Fibroblast of peridontal ligament (primary cell): ENCODE results near the gene ZNF343.

ENCODE experiments used
- DNase-seq: peaks from one replicate; pipeline ENCODE4 v3.0.0-alpha.2; 2010; ENCODE audit errors: extremely low read depth

Gene ZNF343

GRCh38 chr20:2473516-2473915 lies 35.2 kb downstream of the ZNF343 start:
- DNase-seq = peak; percentile 62

DNA sequence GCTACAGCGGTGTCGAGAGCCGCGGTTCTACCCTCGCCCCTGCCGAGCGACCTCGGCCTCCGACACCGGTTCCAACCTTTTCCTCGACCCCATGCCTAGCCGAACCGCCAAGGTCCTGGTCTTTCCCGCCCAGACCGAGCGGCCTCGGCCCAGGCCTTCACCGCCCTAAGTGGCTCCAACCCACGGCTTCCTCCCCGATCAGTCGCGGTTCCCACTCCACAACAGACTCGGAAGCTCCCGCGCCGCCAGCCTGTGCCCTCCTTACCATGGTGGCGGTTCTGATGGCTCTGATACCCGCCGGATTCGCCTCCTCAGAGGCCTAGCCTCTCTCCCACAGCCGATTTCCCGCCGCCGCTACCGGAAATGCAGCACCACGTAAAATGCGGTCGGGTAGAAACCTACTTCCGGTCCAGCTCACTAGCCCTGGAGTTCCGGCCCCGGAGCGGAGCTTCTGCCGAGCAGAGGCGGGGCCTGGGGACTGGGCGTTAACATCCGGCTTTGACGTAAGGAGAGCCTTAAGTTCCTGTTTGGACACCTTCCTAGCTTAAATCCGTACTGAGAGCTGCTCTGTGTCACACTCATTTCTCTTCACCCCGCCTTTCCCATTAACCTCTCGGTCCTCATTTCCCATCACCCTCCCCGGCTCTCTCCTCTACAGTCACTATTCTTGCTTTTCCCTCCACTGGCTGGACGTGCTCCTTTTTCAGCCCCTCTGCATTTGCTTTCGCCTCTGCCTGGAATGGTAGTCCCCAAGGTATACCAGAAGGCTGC lies 38.1 kb downstream of the ZNF343 start, which contains the start of gene SNRPB:
SNRPB (minus strand) TSS at position 367 of the 771 bp plus-strand sequence; CDS start at position 268, 99 bp downstream.
- peak; percentile 99 for DNase-seq

DNA sequence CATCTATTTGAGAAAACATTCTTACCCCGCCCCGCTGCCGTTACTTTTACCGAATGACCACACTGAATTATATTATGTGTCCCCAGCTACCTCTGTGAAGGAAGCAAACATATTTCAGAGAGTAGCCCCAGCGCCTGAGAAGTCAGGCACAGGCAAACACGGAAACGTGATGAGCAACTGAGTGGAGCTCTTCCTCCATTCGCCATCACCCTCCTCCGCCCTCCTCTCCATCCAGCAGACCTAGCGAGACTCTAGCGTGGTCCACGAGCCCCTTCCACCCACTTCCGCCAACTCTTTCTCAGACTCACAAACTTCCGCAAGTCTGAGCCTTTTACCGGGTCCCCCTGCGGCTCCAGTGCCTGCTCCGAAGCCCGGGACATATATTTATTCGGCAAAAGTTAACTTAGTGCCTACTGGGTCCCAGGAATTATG lies 38.7 kb downstream of the ZNF343 start:
- DNase-seq = peak; percentile 47

- DNase-seq = peak; percentile 30
These were observed 39.9 kb downstream of the ZNF343 start for GRCh38 chr20:2468581-2469407.

DNA sequence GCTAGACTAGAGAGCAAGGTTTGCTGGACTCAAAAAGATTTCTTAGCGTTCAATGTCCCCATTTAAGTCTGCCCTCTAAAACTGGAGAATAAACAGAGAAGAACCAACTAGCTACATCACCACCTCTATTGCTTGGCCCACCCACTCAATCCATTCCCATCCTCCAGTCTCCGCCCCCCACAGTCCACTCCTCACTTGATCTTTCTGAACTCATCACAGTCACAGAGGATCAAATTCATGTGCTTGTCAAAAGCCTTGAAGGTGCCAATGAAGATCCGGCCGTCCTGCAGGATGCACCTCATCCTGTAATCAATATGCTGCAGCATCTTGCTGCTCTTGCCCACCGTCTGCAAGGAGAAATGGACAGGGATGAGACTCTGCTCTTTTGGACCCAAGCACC lies 41.3 kb downstream of the ZNF343 start:
- no peak for DNase-seq

DNA sequence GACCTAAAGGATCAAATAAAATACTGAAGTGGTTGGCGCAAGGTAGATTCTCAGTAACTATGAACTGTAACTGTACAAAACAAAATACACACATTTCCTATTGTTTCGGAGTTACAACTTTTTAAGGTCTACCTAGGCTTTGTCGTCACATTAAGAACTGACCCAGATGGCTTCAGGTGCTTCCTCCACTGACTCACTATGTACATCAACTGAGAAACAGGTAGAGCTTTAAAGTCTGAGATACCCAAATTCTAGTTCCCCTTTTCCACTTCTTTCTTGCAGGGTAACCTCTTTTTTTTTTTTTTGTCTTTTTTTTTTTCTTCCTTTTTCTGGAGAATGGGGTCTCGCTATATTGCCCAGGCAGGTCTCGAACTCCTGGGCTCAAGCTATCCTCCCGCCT lies 43.6 kb downstream of the ZNF343 start:
- no peak for DNase-seq

- DNase-seq = no peak
These were observed 44.9 kb downstream of the ZNF343 start for GRCh38 chr20:2463616-2464365.

GRCh38 chr20:2462484-2462883 lies 46.2 kb downstream of the ZNF343 start:
- no peak for DNase-seq

GRCh38 chr20:2460752-2461424 lies 47.8 kb downstream of the ZNF343 start:
- DNase-seq = no peak

GRCh38 chr20:2459981-2460751 lies 48.5 kb downstream of the ZNF343 start:
- DNase-seq = no peak

DNA sequence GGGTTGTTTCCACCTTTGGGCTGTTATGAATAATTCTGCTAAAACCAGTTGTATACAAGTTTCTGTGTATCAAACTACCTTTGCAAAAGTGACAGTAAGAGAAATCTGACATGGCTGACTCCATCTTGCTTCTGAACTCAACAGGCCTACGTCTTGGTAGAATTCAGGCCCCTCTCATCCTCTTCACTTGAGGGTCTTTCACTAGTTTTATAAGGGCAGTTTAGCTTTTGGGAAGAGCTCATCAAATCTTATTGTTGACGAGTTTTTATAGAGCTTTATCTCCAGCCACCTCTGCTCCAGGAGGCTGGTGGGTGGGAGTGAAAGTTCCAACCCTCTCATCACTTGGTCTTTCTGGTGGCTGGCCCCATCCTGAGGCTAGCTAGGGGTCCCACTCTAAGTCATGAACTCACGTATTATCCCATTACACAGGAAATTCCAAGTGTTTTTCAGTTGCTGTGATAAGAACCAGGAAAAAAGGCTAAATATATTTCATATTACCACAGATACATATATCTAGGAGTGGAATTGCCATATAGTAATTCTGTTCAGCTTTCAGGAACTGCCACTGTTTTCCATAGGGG lies 49.7 kb downstream of the ZNF343 start:
- no peak for DNase-seq

- DNase-seq = no peak
These were observed 52.8 kb downstream of the ZNF343 start for GRCh38 chr20:2455771-2456497.

DNA sequence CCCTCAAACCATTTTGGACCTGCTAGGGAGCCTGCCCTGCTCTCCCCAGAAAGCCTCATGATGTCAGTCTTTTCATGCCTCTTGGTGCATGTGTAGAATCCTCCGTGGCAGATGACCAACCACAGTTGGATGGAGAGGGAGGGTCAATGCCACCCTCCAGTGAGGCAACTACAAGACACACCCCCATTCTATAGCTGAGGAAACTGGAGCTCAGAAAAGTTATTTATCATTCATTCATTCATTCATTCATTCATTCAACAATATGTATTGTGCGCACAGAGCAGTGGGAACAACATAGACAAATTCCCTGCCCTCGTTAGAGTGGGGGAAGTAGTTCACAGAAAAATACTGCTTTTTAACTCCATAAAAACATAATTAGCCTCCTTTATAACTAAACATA lies 54.9 kb downstream of the ZNF343 start:
- DNase-seq = no peak

DNA sequence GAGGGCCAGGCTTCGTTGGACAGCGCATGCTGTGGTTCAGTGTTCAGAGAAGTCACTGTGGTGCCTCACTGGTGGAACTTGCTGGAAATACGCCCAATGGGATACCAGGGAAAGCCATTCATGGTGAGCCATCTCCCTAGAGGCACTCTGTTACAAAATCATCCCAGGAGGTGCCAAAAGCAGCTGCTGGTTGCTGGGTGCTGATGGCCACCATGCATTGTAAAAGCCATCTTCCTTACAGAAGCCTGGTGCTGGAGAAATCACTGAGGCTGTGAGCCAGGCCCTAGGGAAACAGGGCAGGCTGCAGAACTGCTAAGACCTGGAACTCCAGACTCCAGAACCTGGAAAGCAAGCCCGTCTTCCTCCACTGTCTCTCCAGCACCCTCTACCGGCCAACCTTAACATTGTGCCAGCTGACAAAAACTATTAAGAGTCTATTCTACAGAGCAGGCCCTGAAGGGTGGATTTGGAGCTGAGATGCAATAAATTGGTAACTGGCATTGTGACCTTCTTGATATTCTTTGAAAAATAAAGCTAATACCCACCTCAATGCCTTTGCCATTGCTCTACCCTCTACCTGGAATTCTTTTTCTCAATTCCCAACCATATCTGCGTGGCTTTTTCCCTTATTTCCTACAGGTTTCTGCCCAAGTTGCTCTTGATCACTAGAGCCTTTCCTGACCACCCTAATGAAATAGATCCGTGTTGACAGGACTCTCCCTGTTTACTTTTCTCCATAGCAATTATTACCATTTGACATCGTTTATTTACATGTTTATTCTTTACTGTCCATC lies 56.6 kb downstream of the ZNF343 start:
- DNase-seq = peak; percentile 81

DNA sequence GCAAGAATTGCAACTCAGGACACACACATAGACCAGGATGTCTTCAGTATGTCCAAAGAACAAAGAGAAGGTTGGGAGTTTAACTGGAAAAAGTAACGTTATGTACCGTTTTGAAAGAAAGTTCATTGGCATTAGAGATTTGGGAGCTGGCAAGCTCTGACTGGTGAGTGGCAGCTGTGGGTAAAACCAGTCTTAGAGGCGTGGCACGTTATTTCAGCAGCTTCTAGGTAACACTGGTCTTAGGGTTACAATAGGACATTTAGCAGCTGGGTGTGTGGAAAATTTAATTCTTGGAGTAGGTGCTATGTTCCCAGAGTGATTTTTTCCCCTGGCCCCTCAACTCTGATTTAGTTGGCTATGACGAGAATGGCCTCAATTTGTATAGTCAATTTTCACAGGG lies 57.3 kb downstream of the ZNF343 start:
- DNase-seq = no peak

- DNase-seq = no peak
These were observed 59.3 kb downstream of the ZNF343 start for GRCh38 chr20:2449386-2449785.

- DNase-seq = no peak
These were observed 61.9 kb downstream of the ZNF343 start for GRCh38 chr20:2446845-2447244.
